Anterior cingulate cortex (tissue), 58 donors: Measurements from ENCODE around the gene SKAP2.

Experiments
- DNase-seq, 58 donors: peaks; one replicate each; lab custom pipeline; 2025; lab: John Stamatoyannopoulos, UW

The SKAP2 gene

DNA sequence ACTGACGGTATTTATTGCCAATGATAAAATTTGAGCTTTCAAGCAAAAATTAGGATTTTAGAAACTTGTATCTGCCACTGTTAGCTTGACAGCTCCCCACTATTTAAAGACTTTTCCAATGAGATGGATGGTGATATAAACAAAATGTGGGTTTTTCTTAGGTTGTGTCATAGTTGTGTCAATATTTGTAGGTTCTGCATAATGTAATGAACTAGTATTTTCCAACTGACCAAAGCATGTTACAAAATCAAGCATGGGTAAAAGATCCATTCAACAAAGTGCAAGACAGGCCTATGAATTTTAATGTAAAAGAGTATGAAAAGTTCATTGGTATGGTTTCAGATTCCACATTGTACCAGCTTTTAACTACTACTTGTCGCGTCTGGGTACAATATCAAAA is 165.6 kb downstream of the SKAP2 start:
- no peak for DNase-seq

DNA sequence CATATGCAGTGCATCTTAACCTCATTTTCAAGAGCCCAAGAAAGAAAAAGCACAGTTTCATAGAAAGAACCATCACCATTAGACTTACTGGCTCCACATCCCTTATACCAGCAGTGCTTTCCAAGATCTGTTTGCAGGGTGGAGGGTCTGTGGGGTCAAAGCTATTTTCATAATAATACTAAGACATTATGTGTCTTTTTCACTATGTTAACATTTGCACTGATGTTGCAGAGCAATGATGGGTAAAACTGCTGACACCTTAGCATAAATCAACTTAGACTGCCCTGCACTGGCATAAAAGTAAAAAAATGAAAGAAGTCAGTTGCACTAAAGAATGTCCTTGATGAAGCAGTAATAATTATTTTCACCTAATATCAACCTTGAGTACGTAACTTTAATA is 166.2 kb downstream of the SKAP2 start:
- no peak for DNase-seq

GRCh38 chr7:26696978-26697377 is 167.4 kb downstream of the SKAP2 start:
- no peak for DNase-seq

DNA sequence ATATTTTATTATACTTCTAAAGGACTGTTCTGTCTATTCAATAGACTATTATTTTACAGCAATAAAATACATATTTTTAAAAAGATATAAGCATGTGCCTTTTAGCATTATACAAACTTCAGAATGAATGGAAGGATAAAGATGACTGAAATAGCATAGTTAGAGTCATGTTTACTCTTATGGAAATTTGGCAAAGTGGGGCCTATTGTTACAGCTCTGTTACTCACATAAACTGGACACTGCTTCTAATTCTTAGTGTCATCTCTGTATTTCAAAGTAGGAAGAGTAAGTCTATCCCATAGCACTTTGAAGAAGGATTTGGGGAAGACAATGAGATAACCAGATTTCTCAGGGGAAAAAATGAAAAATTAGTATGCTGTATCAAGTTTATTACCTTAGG is 168.2 kb downstream of the SKAP2 start:
- no peak for DNase-seq

- DNase-seq: no peak
Measured at GRCh38 chr7:26694713-26695112, 169.7 kb downstream of the SKAP2 start.

DNA sequence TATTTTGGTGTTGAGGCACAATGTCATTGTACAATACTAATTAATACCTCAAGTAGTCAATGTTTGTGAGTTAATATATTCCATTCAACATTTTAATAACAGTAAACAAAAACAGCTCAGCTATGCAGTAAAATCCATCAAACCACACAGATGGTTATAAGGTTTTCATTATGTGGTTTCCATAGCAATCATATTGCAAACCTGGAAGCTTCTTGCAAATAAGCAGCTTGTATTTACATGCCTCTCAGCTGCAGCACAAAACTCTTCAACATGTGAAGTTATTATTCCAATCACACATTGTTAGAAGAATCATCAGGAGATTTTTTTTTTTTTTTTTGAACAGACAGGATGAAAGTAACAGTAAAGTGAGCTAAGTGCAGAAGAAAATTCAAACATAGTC is 170.2 kb downstream of the SKAP2 start:
- DNase-seq: no peak

DNA sequence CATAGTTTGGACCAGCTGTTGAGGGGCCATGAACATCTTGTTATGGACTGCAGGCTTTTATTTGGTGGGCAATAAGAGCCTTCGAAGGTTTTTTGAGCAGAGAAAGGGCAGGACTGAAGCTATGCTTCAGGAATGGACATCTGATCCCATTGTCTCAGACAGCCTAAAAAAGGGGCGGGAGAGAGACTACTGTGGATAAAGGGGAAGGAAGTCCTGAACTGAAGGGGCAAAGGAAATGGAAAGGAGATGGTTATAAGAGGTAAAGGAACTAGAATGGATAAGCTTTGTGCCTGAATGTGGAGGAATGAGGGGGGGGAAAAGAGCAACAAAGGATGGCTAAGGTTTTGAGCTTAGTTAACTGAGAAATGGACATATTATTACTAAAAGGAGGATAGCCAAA is 172.5 kb downstream of the SKAP2 start:
- no peak for DNase-seq

DNA sequence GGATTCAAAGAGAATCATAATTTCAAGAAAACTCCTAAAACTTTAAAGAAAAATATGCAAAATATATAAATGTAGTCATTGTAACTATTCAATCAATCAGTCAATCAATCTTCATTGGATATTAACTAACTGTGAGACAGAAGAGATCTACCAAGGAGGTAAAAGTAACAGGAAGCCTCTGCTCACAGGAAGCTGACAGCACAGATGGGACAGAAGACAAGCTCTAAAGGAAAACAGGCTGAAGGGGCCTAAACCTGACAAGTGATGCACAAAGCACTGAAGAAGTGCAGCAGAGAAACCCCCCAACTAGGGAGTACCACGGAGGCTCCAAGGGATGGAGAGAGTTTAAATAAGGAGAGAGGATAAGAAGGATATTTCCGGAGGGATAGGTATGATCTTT is 173.0 kb downstream of the SKAP2 start:
- no peak for DNase-seq

DNA sequence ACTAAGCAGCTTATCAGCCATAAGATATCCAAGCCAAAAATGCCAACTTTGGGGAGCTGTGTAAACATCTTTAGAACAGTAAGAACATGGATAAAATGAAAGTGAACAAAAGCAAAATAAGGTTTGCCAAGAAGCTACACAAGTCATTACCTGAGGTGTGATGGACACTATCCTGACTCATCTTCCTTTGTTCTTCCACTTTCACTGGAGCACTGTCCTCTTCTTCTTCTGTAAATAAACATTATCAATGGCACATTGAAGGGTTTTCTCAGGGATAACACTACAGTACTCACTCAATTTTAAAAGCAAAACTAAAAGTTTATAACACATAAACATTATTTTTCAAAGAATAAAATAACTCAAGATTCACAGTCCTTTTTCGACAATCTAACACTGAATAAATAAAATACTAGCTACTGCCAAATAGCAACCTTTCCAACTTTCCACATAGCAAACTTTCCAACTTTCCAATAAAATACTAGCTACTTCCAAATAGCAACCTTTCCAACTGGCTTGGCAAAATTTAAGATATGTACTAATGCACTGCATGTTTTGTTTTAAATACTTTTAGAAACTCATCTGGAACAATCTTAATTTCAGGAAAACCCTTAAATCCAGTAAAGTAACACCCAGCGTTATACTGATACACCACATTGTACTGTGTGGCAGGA is 174.1 kb downstream of the SKAP2 start:
- DNase-seq: no peak

DNA sequence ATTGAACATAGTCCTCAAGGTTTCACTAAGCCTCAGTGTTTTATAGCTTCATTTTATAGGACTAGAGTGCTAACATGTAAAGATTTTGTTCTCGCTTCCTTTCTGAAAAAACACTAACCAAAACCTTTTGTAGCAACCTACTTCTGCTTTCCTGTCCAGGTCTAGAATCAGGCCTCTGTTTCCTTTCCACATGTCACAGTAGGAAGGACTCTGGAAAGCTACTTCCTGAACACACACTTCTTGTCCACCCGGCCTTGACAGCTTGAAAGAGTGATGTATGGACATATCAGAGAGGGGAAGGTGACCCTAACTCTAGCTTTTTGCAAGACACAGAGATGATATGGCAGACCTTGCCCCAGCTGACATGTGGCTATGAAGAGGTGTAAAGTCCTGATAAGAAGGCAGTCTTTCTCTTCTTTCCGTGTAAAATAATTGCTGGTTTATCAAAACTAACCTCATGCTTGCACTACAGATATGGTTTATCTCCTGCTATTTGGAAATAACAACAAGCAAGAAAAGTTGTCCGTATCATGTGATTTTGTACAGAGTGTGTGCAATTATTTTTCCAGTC is 175.4 kb downstream of the SKAP2 start:
- no peak for DNase-seq

DNA sequence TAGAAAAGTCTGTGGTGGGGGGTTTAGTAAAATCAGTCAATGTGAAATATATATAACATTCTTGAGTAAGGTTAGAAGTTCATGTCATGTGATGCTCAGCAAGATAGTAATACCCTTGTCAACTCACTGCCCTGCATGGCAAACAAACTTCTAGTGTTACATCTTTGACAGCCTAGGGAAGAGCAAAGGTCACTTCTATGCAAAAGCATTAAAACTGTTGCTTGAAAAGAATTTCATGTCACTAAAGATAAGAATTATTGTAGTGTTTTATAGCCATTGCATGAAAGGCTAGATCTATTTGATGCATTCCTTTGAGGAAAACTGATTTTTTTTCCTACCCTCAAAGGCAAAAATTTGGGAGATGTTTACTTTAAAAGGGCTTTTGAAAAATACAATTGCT is 176.0 kb downstream of the SKAP2 start:
- DNase-seq: no peak

- no peak for DNase-seq
Measured at GRCh38 chr7:26687032-26687431, 177.4 kb downstream of the SKAP2 start.

DNA sequence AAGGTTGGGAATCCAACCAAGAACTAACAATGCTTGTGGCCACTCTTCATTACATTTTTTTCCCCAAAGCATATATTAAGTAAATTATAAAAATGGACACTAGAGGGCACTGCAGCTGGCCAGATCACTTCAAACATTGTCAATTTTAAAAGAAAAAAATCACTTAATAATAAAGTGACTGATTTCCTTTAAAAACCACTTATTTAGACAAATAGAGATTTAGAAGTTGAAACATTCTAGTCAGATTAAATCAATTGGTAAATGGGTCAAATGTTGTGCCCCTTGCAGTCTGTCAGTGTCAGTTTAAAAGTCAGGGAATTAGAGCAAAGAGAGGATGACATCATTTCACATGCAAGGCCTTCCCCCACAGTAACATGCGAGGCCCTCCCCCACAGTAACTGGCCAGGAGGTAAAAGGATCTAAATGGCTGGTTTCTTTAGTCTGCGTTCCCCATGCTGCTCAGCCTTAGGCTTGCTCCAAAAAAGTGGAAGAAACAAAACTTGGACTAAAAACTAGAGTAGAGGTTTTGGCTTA is 177.9 kb downstream of the SKAP2 start:
- peak in 1 of 58 donors; percentile 3 for DNase-seq

- no peak for DNase-seq
Measured at GRCh38 chr7:26685606-26686005, 178.8 kb downstream of the SKAP2 start.

DNA sequence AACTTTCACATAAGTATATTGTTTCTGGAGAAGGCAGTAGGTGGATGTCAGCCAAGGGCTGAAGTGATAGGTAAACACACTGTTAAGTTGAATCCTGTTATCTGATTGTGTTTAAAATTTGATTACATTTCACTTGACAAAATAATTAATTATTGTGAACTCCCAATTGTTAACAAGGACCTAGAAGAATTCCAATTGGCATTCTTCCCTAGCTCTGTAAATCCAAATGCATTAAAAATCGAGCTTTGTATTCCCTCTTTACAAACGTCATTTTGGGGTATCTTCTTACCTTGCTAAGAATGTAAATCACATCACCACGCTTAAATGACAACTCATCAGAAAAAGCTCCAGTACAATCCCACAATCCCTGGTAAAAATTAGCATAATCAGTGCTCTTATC is 179.9 kb downstream of the SKAP2 start:
- DNase-seq: no peak

GRCh38 chr7:26683277-26683676 is 181.1 kb downstream of the SKAP2 start:
- DNase-seq: no peak

- DNase-seq: no peak
Measured at GRCh38 chr7:26681819-26682418, 182.5 kb downstream of the SKAP2 start.

DNA sequence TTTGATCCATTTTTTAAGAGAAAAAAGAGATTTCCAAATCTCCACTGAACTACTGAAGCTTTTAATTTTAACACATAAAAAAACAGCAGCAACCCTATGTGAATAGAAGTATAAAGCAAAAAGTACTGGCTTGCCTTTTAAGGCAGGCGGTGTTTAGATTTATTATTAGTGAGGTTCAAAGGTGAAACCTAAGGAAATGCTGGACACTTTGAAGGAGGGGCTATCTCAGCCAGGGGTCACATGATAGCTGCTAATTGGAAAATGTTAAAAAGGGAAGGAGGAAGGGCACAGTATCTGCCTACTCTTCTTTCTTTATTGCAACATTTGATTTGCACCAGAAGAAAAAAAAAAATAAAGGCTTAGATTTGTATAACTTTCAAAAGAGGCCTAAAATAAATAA is 183.8 kb downstream of the SKAP2 start:
- no peak for DNase-seq

DNA sequence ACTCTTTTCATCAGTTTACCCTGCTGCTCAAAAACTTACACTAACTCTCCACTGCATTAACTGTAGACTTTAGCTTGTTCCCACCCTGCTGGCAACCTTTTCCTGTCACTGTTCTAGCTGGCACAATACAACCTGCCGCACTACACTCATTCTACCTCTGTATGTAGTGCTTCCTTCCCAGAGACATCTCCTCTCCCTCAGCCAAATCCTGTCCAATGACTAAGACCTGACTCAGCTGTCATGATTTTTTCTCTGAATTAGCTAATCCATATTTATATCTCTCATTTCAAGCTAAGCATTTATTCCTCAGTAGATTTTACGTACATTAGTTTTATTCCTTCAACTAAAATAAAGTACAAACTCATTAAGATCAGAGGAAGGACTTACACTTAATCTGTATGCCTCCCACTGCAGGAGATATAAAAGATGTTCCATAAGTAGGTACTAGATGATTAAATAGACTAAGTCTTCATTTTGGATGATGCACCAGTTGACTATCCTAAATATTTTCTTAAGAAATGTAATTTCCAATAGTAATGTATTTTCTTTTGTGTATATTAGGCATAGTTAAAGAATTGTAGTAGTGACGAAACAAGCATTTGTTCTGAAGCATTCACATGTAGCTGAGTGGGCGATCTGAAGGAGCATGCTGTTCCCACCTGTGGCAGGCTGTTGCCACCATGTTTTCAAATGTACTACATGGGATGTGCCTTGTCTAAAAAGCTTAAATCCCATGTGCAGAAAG is 189.1 kb downstream of the SKAP2 start:
- no peak for DNase-seq

- DNase-seq: no peak
Measured at GRCh38 chr7:26673858-26674257, 190.5 kb downstream of the SKAP2 start.

DNA sequence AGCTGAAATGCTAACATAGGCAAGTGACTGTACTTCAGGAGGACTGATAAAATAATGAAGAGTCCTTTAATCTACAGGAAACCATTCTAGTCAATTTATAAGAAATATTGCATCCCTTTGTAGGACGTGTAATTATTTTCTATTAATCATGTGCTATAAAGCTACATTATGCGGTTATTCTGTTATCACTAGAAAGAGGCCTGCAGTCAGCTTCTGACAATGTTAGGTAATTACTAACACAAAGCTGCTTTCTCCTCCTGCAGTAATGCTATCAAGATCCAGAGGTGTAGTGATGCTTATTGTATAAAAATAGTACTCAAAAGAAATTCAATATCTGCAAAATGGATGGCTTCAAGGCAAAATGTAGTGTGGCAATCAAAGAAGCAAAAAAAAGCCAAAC is 191.1 kb downstream of the SKAP2 start:
- no peak for DNase-seq
